ENCODE data around the gene KLK4.

Gene KLK4, protein sequence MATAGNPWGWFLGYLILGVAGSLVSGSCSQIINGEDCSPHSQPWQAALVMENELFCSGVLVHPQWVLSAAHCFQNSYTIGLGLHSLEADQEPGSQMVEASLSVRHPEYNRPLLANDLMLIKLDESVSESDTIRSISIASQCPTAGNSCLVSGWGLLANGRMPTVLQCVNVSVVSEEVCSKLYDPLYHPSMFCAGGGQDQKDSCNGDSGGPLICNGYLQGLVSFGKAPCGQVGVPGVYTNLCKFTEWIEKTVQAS

DNA sequence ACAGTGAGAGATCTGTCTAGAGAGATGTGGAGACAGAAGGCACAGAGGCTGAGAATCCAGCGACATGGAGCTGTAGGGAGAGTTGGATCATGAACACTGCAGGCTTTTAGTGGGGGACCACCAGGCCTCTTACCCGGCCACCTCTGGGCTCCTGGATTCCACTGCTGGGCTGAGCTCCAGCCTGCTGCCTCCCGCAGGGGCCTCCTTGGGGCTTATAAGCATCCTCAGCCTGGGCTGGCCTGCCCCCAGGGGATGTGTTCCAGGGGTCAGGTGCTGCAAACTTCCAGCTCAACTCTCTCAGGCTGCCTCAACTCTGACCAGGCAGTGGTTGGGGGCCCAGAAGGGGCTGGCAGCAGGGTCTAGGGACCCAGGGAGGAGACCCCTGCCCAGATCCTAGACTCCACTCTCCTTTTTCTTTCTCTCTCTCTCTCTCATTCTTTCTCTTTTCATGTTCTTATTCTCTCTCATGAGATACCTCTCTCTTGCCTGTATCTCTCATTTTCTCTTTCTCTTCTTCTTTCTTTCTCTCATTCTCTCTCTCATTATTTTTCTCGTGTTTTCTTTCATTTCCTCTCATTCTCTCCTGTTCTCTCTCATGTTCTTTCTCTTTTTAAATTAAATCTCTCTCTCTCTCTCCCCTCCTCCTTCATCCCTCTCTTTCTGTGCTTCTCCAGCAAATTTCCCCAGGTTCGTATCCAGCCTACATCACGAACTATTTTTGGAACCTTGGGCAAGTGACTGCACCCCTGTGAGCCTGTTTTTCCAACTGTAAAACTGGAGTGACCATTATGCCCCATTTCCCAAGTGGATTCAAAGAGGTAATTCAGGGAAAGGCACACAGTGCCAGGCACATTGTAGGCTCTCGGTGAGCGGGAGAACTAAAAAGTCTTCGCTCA is at the start of gene KLK4:
KLK4 (minus strand) TSS at position 190 of the 896 bp plus-strand sequence. CDS start 657 bp downstream, outside the sequence.
- no peak for FAIRE-seq

DNA sequence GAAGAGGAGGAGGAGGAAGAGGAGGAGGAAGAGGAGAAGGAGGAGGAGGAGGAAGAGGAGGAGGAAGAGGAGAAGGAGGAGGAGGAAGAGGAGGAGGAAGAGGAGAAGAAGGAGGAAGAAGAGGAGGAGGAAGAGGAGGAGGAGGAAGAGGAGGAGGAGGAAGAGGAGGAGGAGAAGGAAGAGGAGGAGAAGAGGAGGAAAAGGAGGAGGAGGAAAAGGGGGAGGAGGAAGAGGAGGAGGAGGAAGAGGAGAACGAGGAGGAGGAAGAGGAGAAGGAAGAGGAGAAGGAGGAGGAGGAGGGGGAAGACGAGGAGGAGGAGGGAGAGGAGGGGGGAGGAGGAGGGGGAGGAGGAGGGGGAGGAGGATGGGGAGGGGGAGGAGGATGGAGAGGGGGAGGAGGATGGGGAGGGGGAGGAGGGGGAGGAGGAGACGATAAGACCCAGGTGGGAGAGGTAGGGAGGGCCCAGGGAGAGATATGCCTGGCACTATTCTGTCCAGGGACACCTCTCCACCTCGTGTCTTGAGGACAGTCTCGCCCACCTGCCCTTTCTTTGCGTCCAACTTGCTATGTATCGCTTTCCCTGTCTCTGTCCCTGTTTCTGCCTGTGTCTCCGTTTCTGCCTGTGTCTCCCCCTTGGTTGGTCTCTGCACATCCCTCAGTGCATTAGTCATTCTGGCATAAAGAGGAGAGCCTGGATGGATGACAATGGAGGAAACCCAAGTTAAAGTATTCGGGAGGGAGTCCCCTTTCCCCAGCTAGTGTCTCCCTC is 48.7 kb upstream of the KLK4 start:
- FAIRE-seq: no peak

DNA sequence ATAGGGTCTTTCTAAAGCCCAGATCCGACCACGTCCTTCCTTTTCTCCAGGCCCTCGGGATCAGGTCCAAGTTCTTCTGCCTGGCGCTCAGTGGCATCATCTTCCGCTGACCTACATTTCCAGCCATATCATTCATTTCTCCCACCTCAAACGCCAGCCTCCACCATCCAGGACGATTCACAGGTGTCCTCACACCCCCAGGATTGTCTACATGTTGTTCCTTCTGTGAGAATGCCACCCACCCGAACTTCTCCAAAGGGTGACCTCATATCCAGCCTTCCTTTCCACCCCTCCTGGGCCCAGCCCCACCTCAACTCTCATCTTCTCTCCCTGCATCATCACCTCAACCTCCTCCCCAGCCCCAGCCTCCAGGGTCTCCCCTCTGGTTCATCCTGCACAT is 46.4 kb upstream of the KLK4 start:
- no peak for FAIRE-seq

DNA sequence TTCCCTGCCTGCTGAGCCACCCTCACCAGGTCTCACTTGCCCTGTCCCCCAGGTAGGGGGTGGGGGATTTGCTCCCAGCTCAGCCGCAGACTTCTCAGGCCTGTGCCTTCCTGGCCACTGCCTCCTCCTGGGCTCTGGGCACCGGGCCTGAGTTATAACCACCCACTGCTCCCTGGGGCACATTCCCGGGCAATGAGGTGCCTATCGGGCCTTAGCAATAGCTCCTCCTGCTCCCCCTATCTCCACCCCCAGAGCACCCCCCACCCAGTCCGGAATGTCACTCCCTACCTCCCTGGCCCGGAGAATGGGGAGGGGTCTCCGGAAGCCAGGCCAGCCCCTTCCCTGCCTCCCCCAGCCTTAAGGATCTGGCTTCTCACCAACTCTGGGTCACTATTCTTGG is 41.7 kb upstream of the KLK4 start, which contains the start of gene KLK5:
KLK5 (minus strand) TSS at position 129 of the 400 bp plus-strand sequence. CDS start 381 bp downstream, outside the sequence.
- FAIRE-seq: no peak

DNA sequence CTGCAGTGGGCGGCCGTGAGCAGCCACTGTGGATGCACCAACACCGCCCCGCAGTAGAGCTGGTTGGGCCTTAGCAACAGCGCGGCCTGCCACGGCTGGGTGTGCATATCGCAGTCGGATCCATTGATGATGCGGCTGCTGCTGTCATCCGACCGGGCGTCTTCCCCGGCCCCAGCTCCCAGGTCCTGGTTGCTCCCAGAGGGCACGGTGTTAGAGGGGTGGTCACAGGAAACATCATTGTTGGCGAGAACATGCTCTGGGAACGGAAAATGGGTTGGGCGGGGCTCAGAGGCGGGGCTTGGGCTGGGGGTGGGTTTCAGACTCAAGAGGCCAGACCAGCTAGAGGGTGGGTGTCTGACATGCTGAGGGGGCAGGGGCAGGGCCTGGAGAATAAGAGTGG is 38.7 kb upstream of the KLK4 start:
- no peak for FAIRE-seq

DNA sequence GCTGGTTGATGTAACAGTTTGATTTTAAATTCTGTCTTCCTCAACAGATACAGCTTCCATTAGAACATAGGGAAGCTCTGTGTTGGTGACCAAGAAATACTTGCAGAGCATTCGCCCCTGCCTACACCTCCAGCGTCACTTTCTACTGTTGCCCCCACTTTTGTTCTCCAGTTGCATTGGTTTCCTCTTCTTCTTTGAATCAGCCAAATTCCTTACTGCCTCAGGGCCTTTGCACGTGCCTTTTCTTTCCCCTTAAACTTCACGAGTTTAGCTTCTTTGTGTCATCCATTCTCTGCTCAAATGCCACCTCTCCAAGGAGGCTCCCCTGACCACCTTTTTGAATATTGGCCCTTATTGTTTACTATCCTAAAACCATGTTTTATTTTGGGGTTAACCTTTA is 35.9 kb upstream of the KLK4 start:
- FAIRE-seq: no peak

DNA sequence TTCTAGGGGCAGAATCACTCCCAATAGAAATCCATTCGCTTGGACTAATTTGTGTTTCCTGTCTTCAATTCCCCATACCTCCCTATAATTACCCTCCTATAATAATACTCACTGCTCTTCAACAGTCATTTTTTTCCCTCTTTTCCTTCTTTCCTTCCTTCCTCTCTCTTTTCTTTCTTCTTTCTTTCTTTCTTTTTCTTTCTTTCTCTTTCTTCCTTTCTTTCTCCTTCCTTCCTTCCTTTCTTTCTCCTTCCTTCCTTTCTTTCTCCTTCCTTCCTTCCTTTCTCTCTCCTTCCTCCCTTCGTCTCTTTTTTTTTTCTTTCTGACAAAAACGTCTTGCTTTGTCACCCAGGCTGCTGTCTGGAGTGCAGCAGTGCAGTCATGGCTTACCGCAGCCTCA is 33.6 kb upstream of the KLK4 start:
- FAIRE-seq: no peak

DNA sequence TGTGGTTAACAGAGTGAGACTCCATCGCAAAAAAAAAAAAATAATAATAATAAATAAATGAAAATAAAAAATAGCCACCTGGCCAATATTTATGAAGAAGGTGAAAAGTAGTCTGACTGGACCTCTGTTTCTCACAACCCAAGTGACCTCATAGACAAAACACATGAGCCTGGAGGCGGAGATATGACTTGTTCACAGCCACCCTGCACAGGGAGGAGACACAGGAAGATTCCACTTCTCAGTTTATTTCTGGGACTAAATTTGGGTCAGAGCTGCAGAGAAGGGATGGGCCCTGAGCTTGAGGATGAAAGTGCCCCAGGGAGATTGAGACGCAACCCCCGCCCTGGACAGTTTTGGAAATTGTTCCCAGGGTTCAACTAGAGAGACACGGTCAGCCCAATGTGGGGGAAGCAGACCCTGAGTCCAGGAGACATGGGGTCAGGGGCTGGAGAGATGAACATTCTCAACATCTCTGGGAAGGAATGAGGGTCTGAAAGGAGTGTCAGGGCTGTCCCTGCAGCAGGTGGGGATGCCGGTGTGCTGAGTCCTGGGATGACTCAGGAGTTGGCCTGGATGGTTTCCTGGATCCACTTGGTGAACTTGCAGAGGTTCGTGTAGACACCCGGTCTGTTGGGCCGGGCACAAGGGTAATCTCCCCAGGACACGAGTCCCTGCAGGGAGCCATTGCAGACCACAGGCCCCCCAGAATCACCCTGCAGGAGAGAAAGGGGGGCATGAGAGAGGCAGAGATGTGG is 32.1 kb upstream of the KLK4 start:
- no peak for FAIRE-seq

DNA sequence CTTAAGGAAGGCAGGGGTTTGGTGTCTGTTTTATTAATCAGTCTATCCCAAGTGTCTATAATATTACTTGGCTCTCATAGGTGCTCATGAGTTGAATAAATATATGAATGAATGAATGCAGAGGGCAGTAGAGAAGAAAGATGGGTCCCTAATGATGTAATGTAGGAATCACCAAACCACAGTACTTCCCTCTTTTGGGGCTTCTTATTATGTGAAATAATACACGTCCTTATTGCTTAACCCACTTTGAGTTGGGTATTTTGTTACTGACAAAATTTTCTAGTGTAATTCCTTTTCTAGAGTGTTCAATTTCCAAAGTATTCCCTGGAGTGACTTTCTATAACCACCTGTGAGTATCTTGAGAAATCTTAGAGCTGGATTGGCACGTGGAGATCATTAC is 28.4 kb upstream of the KLK4 start:
- no peak for FAIRE-seq

DNA sequence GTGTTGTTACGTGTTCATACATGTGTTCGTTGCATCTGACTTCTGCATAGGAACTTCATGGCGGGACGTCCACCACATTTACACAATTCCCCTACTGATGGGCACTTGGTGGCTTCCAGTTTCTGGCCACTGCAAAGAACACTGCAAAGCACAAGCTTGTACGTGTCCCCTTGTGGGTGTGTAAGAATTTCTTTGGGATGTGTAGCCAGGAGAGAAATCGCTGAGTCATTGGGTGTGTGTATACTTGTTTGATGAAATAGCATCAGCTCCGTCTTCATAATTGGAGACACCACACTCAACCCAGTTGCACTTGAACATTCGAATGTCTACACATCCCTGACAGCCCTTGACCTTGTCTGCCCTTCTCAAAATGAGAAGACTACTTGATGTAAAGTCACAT is 22.4 kb upstream of the KLK4 start:
- FAIRE-seq: no peak

DNA sequence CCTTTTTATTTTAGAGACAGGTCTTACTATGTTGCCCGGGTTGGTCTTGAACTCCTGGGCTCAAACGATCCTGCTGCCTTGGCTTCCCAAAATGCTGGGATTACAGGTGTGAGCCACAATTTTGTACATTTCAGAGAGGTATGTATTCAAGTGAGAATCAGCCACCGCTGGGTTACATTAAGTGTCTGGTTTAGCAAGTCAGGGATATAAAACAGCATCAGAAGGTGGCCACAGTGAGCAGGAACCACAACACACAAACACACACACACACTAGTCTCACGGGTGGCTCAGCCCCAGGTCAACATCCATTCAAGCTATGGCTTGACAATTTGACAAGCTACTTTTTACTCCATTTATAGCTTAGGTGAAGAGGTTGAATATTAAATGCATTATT is 21.5 kb upstream of the KLK4 start:
- no peak for FAIRE-seq

DNA sequence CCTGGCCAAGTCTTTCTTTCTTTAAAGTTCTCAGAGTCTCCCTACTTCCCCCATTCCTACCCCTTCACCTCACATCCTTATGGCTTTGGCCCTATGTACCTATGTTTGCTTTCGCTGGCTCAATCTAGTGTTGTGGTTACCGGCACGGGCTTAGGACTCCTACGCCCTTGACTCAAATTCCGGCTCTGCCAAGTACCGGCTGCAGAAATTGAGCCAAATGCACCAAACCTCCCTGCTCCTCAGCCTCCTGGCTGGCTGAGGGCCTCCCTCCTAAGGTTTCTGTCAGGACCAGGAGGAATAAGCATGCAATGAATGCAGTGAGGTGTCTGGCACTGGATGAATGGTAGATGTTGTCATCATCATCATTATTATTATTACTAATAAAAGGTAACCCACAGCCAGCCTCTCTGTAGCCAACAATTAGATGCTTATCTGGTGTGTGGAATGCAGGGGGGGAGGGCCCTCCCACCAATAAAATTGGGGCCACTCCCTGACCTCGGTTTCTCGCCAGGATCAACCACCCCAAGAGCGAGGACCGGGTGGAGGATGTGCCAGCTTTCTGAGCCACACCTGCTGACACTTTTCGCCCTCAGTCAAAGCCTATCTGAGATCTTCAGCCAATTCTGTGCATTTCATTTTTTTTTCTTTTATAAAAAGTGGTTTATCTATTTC is 21.0 kb upstream of the KLK4 start:
- FAIRE-seq: no peak

DNA sequence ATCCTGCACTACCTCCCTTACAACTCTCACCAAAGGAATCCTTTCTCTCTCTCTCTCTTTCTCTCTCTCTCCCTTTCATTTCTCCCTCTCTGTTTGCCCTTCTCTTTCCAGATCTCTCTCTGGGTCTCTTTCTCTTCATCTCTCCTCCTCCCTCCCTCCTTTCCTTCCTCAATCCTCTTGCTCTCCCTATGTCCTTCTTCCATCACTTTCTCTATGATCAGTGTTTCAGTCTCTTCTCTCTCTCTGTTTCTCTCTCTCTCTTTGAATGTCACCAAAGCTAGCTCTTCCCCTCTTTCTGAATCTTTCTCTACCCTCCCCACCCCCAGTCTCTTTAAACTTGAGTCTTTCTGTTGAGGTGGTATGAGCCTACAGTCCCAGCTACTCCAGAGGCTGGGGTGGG is 19.8 kb upstream of the KLK4 start:
- no peak for FAIRE-seq

DNA sequence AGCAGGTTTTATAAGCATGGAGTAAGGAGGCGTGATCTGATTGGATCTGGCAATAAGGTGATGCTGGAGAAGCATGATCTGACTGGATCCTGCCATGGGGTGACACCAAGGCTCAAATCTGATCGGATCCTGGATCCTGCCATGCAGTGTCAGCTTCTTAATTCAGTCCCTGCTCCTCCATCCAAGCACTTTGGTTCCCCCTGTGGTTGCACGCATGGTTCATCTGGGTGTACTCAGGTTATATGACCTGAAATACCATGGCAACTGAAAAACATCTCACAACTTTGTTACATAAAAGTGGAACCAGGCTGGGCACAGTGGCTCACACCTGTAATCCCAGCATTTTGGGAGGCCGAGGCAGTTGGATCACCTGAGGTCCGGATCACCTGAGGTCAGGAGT is 17.6 kb upstream of the KLK4 start:
- no peak for FAIRE-seq

DNA sequence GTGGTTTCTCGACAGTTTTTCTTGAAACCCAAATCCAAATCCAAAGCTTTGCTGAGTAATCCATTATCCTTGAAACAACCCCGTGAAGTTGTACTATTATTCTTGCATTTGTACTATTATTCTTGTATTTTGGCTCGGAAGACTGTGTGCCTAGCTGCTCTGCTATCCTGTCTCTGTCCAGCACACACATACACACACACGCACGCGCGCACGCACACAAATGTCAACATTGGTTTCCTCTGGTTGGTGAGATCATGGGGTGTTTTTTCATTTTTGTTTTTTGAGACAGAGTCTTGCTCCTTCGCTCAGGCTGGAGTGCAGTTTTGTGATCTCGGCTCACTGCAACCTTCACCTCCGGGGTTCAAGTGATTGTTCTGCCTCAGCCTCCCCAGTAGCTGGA is 14.9 kb upstream of the KLK4 start:
- FAIRE-seq: no peak

DNA sequence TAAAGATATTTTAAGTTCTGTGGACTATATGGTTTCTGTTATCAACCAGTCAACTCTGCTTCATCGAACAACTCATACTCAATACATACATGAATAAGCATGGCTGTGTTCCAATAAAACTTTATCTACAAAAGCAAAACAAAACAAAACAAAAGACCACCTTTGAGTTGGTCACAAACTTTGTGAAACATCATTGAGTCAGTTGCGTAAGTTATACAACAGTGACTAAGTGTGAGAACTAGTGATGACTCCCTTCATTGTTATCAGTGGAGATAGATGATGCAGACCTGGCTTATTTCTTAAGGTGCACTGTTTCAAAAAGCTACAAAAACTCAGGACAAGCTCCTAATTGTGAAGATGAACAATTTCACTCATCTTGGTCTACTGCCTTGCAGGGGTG is 14.5 kb upstream of the KLK4 start:
- FAIRE-seq: no peak

DNA sequence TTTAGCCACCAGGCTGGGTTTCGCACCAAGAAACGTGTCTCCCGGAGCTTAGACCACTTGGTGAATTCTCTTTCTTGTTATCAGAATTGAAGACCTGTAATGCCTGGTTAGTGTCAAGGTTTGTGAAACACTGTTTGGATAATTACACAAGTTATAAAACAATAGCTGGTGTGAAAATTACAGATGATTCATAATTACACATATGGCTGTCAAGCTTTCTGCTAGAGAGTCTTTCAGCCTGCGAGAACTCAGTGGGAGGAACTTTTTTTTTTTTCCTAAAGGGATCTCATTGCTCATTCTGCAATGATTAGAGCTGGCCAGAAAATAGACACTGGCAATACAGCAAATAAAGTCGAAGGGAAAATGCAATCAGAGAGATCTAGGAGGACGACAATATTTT is 13.4 kb upstream of the KLK4 start:
- no peak for FAIRE-seq

DNA sequence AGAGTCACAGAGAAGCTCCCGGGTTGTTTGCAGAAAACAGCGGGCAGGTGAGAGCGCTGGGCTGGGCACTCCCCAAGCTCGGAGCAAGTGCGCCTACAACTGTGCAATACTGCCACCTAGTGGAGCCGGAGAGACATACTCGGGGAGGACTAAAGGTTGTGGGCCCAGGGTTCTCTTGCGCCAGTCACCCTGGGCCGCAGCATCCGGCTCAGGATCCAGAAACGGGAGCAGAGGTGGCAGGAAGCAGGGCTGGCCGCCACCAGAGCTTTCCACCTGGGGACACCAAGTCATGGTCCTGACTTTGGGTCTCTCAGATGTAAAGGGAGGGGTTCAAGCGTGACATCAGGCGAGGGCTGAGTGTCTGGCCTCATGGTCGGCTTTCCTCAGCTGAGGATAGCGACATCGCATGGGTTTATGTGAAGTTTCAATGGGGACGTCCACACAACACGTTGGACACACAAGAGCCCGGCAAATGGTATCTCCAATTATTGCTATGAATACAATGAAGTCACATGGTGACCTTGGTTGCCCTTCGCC is 11.2 kb upstream of the KLK4 start:
- no peak for FAIRE-seq

DNA sequence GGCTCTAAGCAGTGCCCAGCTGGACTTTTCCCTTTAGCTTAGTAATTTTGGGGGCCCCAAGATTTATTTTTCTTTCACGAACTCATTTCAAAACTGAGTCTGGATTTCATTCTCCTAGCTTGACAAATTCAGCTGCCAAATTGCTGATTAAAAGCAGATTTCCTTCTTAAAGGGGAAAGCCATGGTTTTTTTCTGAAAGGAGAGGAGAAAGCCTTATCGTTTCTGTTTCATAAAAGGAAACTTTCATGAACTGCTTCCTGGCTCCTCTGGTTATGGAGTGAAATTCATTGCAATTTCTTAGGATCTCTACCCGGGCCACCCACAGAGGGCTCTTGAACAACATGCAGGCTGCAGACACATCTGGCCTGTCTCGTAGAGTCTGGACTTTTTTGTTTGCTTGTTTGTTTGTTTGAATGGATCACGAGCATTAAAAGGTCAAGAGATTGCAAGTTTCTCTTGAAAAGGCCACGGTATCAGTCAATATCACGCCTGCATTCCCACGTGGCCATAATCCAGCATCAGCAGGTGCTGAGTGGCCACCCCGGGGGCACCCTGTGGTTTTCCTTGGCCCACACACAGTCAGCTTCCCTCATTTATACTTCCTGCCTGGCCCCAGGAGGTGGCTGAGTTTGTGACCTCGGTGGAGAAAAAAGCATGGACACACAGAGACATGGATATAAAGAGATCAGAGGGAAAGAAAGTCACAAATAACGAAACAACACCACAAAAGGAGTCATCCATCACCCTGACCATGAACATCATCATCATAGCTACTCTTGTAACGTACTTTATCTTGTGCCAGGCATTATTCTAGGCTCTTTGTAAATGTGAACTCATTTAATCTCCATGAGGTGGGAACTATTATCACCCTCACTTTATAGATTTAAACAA is 10.5 kb upstream of the KLK4 start:
- no peak for FAIRE-seq

DNA sequence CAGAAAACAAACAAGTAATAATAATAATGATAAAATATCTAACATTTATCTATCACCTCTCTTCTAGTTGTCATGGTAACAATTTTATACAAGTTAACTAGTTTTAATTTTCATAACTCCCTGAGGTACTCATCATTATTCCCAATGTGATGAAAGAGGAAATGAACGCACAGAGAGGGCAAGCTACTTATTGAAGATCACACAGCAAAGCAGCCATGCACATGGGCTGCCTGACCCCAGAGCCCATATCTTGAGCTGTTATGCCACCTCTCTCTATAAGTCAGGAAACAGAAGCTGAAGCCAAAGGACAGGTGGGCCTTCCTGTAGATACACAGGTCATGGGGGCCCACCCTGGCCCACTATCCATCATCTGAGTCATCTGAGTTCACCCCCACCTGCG is 4.9 kb upstream of the KLK4 start:
- FAIRE-seq: no peak

Measured in colon (tissue), 2 donors.